Kidney (tissue), 14 donors: ENCODE results near the gene ADAMTS12. TPM values are rescaled to one million over a fixed set of nuclear protein-coding genes. Genes with fewer than 3 reads are reported as not detected.

Experiments
- DNase-seq, 5 donors: peaks; one replicate each; pipeline ENCODE4 v3.0.0-alpha.2; 2013 to 2020
- FAIRE-seq: peaks from 2 replicates; lab custom pipeline; 2012; peaks lifted over from hg19 to GRCh38; lab: Jason Lieb, UNC
- H3K27ac ChIP-seq, 2 donors: one replicate each; pipeline ENCODE4 v1.7.0; 2013; ENCODE audit warnings: low read depth in 2 of 2, low read length in 2 of 2, inconsistent platforms in 1 of 2
- H3K27me3 ChIP-seq: one replicate; pipeline ENCODE4 v1.7.1; 2013; ENCODE audit warnings: low read length, inconsistent platforms; ENCODE audit not compliant: control insufficient read depth, insufficient read depth
- H3K36me3 ChIP-seq, 3 donors: one replicate each; pipeline versions ENCODE4 v1.7.0 to v1.7.1; 2013; ENCODE audit warnings: low read length in 3 of 3, control low read depth in 1 of 3, inconsistent platforms in 1 of 3; ENCODE audit not compliant: insufficient read depth in 3 of 3, control insufficient read depth in 2 of 3
- H3K4me1 ChIP-seq, 3 donors: one replicate each; pipeline versions ENCODE4 v1.7.0 to v1.7.1; 2013; ENCODE audit warnings: low read length in 3 of 3, inconsistent platforms in 1 of 3, low read depth in 1 of 3; ENCODE audit not compliant: control insufficient read depth in 2 of 3, insufficient read depth in 2 of 3
- H3K4me3 ChIP-seq, 3 donors: one replicate each; pipeline versions ENCODE4 v1.7.0 to v1.8.1; 2013; ENCODE audit warnings: low read length in 3 of 3, control low read depth in 1 of 3, inconsistent platforms in 1 of 3
- H3K9ac ChIP-seq, 3 donors: one replicate each; pipeline versions ENCODE4 v1.7.0 to v1.7.1; 2013; ENCODE audit warnings: low read length in 3 of 3, control low read depth in 1 of 3, inconsistent platforms in 1 of 3
- H3K9me3 ChIP-seq, 3 donors: one replicate each; pipeline versions ENCODE4 v1.7.0 to v1.7.1; 2013; ENCODE audit warnings: low read length in 3 of 3, control low read depth in 1 of 3, inconsistent platforms in 1 of 3; ENCODE audit not compliant: control insufficient read depth in 2 of 3, insufficient read depth in 1 of 3
- CTCF ChIP-seq: IDR thresholded peaks from 3 replicates; pipeline ENCODE4 v1.5.1; 2012; ENCODE audit warnings: mild to moderate bottlenecking, moderate library complexity, borderline replicate concordance; ENCODE audit not compliant: insufficient read depth; ENCODE audit errors: extremely low read depth
- intact Hi-C: fragments of 100-400 bp; cut with DNase I; formaldehyde crosslinking; loops from one replicate; pipeline ENCODE4 v1.11.1; 2022
- polyA plus RNA-seq: library from polyadenylated mRNA; stranded (reverse); fragments of 350-450 nt; fragmentation: Illumina TruSeq; extraction: RNeasy Lipid Tissue Mini Kit (QIAGEN cat#74804); gene quantifications from one replicate; pipeline ENCODE4 v1.2.3, GENCODE V29; 2014; ENCODE audit warnings: low read depth, low replicate concordance; ENCODE audit not compliant: insufficient read depth
- total RNA-seq: library from RNA; stranded (reverse); fragmentation: NEBNext Ultra II Directional; extraction: Animal tissue kit (Norgen Biotek cat#: 25700); gene quantifications from one replicate; pipeline ENCODE4 v1.2.1, GENCODE V29; 2021
- donor health status: control.
- donor health status: control.
- donor health status: control.
- donor health status: control.
- donor health status: control.
- donor health status: DM: yes; HTN: yes; CAD: no.
- donor health status: Normal renal cell carcinoma (clear cell type).

Gene ADAMTS12
- total and polyA plus RNA-seq, 2 donors from 2014 or later: 0.75 to 2.0 TPM

GRCh38 chr5:33828626-33829308, 63.0 kb downstream of the ADAMTS12 start:
- no peaks in the 10 kb centered on the region for H3K27me3 ChIP-seq
- H3K9ac ChIP-seq: no peak overlapping the region
- DNase-seq (no peak), FAIRE-seq (no peak)
- intact Hi-C loops: no loop called here
- no peak overlapping the region for H3K27ac ChIP-seq
- no peak for TF ChIP-seq CTCF
- H3K4me1 ChIP-seq: peaks cover 0 to 7% (median 4%) of the 10 kb centered on the region in 3 donors
- H3K4me3 ChIP-seq: no peak overlapping the region
- no peaks in the 10 kb centered on the region for H3K36me3 ChIP-seq
- no peaks in the 10 kb centered on the region for H3K9me3 ChIP-seq

- intact Hi-C loops: no loop called here
- H3K27ac ChIP-seq: no peak overlapping the region
- H3K36me3 ChIP-seq: no peaks in the 10 kb centered on the region
- no peaks in the 10 kb centered on the region for H3K9me3 ChIP-seq
- TF ChIP-seq CTCF: no peak
- DNase-seq: no peak
- H3K27me3 ChIP-seq: no peaks in the 10 kb centered on the region
- no peak overlapping the region for H3K4me3 ChIP-seq
- H3K4me1 ChIP-seq: peaks cover 0 to 7% (median 4%) of the 10 kb centered on the region in 3 donors
- no peak overlapping the region for H3K9ac ChIP-seq
- FAIRE-seq: no peak
Measured at GRCh38 chr5:33827885-33828284, 63.9 kb downstream of the ADAMTS12 start.

GRCh38 chr5:33827018-33827707, 64.6 kb downstream of the ADAMTS12 start:
- Histone ChIP-seq H3K27me3 (no peaks in the 10 kb centered on the region), H3K27ac (no peak overlapping the region), H3K9ac (no peak overlapping the region), H3K9me3 (no peaks in the 10 kb centered on the region), H3K4me3 (no peak overlapping the region), H3K36me3 (no peaks in the 10 kb centered on the region), H3K4me1 (peaks cover 0 to 7% (median 4%) of the 10 kb centered on the region in 3 donors)
- TF ChIP-seq CTCF: no peak
- DNase-seq (no peak), FAIRE-seq (no peak)
- intact Hi-C loops: no loop called here
